ENCODE results near the gene CLEC10A.

GRCh38 chr17:7114241-7114874, 34.3 kb upstream of the CLEC10A start, which contains the start of gene ASGR2:
- TF ChIP-seq POLR2AphosphoS5 (IDR thresholded peaks at IDR 0.05) (no peak), CTCF (IDR thresholded peaks at IDR 0.05) (no peak)
